SK-N-SH (cell line): ENCODE data around the gene GNG12. TPM values are rescaled to one million over a fixed set of nuclear protein-coding genes. Genes with fewer than 3 reads are reported as not detected.

Experiments used
- CTCF ChIA-PET: fragments of 300-600, 350-600 bp; formaldehyde crosslinking; extraction: SDS; loops from one replicate; lab custom pipeline; 2021; lab: Yijun Ruan, JAX
- POLR2A ChIA-PET: fragments of 350-600 bp; sonication (Branson Sonifier 250); formaldehyde crosslinking; extraction: SDS; loops from one replicate; lab custom pipeline; 2020; ENCODE audit warnings: antibody characterized with exemption, inconsistent platforms; lab: Yijun Ruan, JAX
- DNase-seq: peaks from one replicate; pipeline ENCODE4 v3.0.0; 2012
- H2AFZ ChIP-seq: fragments of 200-600 bp; sonication (generic); 2 replicates; pipeline ENCODE4 v1.8.1; 2016; ENCODE audit warnings: antibody characterized with exemption, mild to moderate bottlenecking, low read depth
- H3F3A ChIP-seq: fragments of 200-600 bp; sonication (generic); replicated peaks from 2 replicates; pipeline ENCODE3; 2016; ENCODE audit warnings: antibody characterized with exemption, mild to moderate bottlenecking; ENCODE audit not compliant: insufficient read depth
- H3K27ac ChIP-seq, 2 experiments: fragments of 200-500 bp in 1 of 2; fragments of 200-600 bp in 1 of 2; sonication (Bioruptor generic) in 1 of 2; sonication (generic), shearing (Covaris generic) in 1 of 2; 2 replicates each; pipeline versions ENCODE4 v1.5.1 to v1.6.1; 2014 to 2016; ENCODE audit warnings: low read depth in 2 of 2, inconsistent platforms in 1 of 2, low read length in 1 of 2, mild to moderate bottlenecking in 1 of 2, mixed read lengths in 1 of 2
- H3K27me3 ChIP-seq: fragments of 200-600 bp; sonication (generic), shearing (Covaris generic); 2 replicates; pipeline ENCODE4 v1.6.1; 2016; ENCODE audit warnings: mixed run types; ENCODE audit not compliant: insufficient read depth
- H3K36me3 ChIP-seq, 2 experiments: fragments of 200-500 bp in 1 of 2; fragments of 200-600 bp in 1 of 2; sonication (Bioruptor generic) in 1 of 2; sonication (generic) in 1 of 2; replicated peaks in 1 of 2; 2 replicates each; pipeline versions ENCODE3 to v1.5.1; 2014 to 2016; ENCODE audit warnings: low read length in 1 of 2, mild to moderate bottlenecking in 1 of 2; ENCODE audit not compliant: insufficient read depth in 2 of 2, control insufficient read depth in 1 of 2
- H3K4me1 ChIP-seq, 2 experiments: fragments of 200-500 bp in 1 of 2; fragments of 200-600 bp in 1 of 2; sonication (Bioruptor generic) in 1 of 2; sonication (generic), shearing (Covaris generic) in 1 of 2; 2 replicates each; pipeline versions ENCODE4 v1.5.1 to v1.6.1; 2014 to 2016; ENCODE audit warnings: low read depth in 1 of 2, low read length in 1 of 2, mixed run types in 1 of 2; ENCODE audit not compliant: insufficient read depth in 2 of 2, control insufficient read depth in 1 of 2
- H3K4me2 ChIP-seq: fragments of 200-600 bp; sonication (generic), shearing (Covaris generic); 2 replicates; pipeline ENCODE4 v1.6.1; 2017; ENCODE audit warnings: mixed run types
- H3K4me3 ChIP-seq, 2 experiments: fragments of 200-500 bp in 1 of 2; fragments of 200-600 bp in 1 of 2; sonication (Bioruptor generic) in 1 of 2; sonication (generic), shearing (Covaris generic) in 1 of 2; 2 replicates each; pipeline versions ENCODE4 v1.5.1 to v1.8.1; 2014 to 2016; ENCODE audit warnings: low read depth in 2 of 2, inconsistent platforms in 1 of 2, low read length in 1 of 2, mild to moderate bottlenecking in 1 of 2, mixed read lengths in 1 of 2, moderate library complexity in 1 of 2
- H3K79me2 ChIP-seq: fragments of 200-600 bp; sonication (generic); 2 replicates; pipeline ENCODE4 v1.8.1; 2017; ENCODE audit warnings: mild to moderate bottlenecking; ENCODE audit not compliant: insufficient read depth
- H3K9ac ChIP-seq: fragments of 200-600 bp; sonication (generic); 2 replicates; pipeline ENCODE4 v1.6.1; 2017; ENCODE audit warnings: mixed run types
- H3K9me2 ChIP-seq: fragments of 200-600 bp; sonication (generic); 2 replicates; pipeline ENCODE4 v1.6.1; 2017; ENCODE audit warnings: mixed run types
- H3K9me3 ChIP-seq: fragments of 200-600 bp; sonication (generic); 2 replicates; pipeline ENCODE4 v1.6.1; 2017; ENCODE audit warnings: mixed run types, mild to moderate bottlenecking, moderate library complexity
- H4K20me1 ChIP-seq: fragments of 200-600 bp; sonication (generic); 2 replicates; pipeline ENCODE4 v1.6.1; 2017; ENCODE audit warnings: mild to moderate bottlenecking, mixed run types; ENCODE audit not compliant: insufficient read depth
- CTCF ChIP-seq: fragments of 200-600 bp; sonication (generic); IDR thresholded peaks from 2 replicates; pipeline ENCODE4 v1.6.1; 2017; ENCODE audit warnings: antibody characterized with exemption, mild to moderate bottlenecking, moderate library complexity
- EP300 ChIP-seq, 2 experiments: IDR thresholded peaks; 2 replicates each; pipeline versions ENCODE4 v1.4.0 to v1.6.1; 2012; ENCODE audit warnings: borderline replicate concordance in 1 of 2, low read depth in 1 of 2, low read length in 1 of 2
- FOXJ3 ChIP-seq: sonication (generic); formaldehyde crosslinking; IDR thresholded peaks from 2 replicates; pipeline ENCODE4 v1.5.1; 2020; ENCODE audit warnings: mild to moderate bottlenecking, missing genetic modification reagents
- FOXM1 ChIP-seq: IDR thresholded peaks from 2 replicates; pipeline ENCODE4 v1.4.0; 2012; ENCODE audit warnings: low read depth, mild to moderate bottlenecking
- GABPA ChIP-seq: IDR thresholded peaks from 2 replicates; pipeline ENCODE4 v1.4.0; 2012; ENCODE audit warnings: low read depth, mild to moderate bottlenecking
- MXI1 ChIP-seq: IDR thresholded peaks from 2 replicates; pipeline ENCODE4 v1.6.1; 2012; ENCODE audit warnings: mild to moderate bottlenecking, low read depth, low read length, improper control_type of control experiment
- RCOR1 ChIP-seq: fragments of 150-350 bp; IDR thresholded peaks from 2 replicates; pipeline ENCODE4 v1.6.1; 2017; ENCODE audit warnings: antibody characterized with exemption, low read length
- REST ChIP-seq: IDR thresholded peaks from 2 replicates; pipeline ENCODE4 v1.6.1; 2012; ENCODE audit warnings: mild to moderate bottlenecking, low read depth, low read length, moderate library complexity
- TAF1 ChIP-seq: IDR thresholded peaks from 2 replicates; pipeline ENCODE4 v1.6.1; 2012; ENCODE audit warnings: low read depth, mild to moderate bottlenecking, low read length, moderate library complexity, borderline replicate concordance
- USF1 ChIP-seq: IDR thresholded peaks from 2 replicates; pipeline ENCODE4 v1.4.0; 2012; ENCODE audit warnings: low read depth, borderline replicate concordance
- YY1 ChIP-seq: IDR thresholded peaks from 2 replicates; pipeline ENCODE4 v1.4.0; 2012; ENCODE audit warnings: low read depth, mild to moderate bottlenecking
- WGBS: methylation state at CpG from one replicate; pipeline ENCODE4 v1.1.6; 2017; ENCODE audit warnings: low lambda C conversion rate; 5-methylcytosine and 5-hydroxymethylcytosine counted together
- polyA plus RNA-seq, 3 experiments: library from polyadenylated mRNA; depleted of rRNA; stranded (reverse); fragments of >200 nt; gene quantifications; 2 replicates each; pipeline ENCODE4 v1.2.3, GENCODE V29; 2012

Gene GNG12
- polyA plus RNA-seq, 1 of the 3 experiments (the other 2 are of a cell fraction) = 41.2 TPM

GRCh38 chr1:67761730-67762129, 71.5 kb downstream of the GNG12 start:
- Histone ChIP-seq H3K36me3 (peaks cover 0 to 12% of the 10 kb centered on the region in 2 experiments), H3K79me2 (peaks cover 63% of the 10 kb centered on the region), H3K4me1 (peaks cover 9 to 11% of the 10 kb centered on the region in 2 experiments; a peak in 3 of 4 replicates), H3K9ac (no peak overlapping the region), H2AFZ (no peak overlapping the region), H3K4me3 (no peak overlapping the region), H4K20me1 (no peaks in the 10 kb centered on the region), H3K9me2 (no peaks in the 10 kb centered on the region), H3K9me3 (no peaks in the 10 kb centered on the region), H3F3A (peaks cover 21% of the 10 kb centered on the region), H3K27me3 (no peaks in the 10 kb centered on the region), H3K27ac (no peak overlapping the region), H3K4me2 (no peak overlapping the region)
- CTCF ChIA-PET = interaction anchor here (1.6 to 13.2 kb wide), 7 partner anchors 74 to 235 kb away, joined by 4 to 284 read pairs (median 70); partner anchors contain the start of gene GADD45A
- POLR2A ChIA-PET = no interaction called here
- TF ChIP-seq TAF1 (no peak), GABPA (no peak), YY1 (no peak), RCOR1 (no peak), USF1 (no peak), EP300 (IDR thresholded peaks at IDR 0.05; ENCODE audit: borderline replicate concordance in 1 of 2, low read depth in 1 of 2, low read length in 1 of 2) (no peak), MXI1 (no peak), FOXJ3 (CRISPR knock-in tag) (no peak), CTCF (no peak)
- whole genome bisulfite sequencing = 100% methylated on average over 4 of the region's 4 CpGs
- DNase-seq = no peak

DNA sequence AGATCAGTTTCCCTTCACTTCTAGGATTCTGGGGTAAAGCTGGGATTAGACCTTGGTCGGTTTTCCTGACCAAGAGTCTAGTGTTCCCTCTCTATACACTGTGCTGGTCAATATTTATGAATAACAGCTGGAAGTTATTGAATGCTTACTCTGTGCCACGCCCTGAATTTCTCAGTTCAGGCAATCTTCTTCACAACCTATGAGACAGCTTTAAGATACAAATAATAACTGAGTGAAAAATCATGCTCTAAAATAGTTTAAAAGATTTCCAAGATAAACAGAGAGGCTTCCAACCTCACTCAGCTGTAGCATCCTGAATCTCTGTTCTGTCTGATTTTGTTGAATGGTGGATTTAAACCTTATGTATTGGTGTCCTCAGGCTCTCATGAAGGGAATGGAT, 72.2 kb downstream of the GNG12 start:
- POLR2A ChIA-PET = no interaction called here
- Histone ChIP-seq H3K9ac (no peak overlapping the region), H3K27ac (peak overlapping the region in 1 of 2 experiments; percentile 74; a peak in 1 of 4 replicates)

More for the DNA sequence above, 72.2 kb downstream of the GNG12 start:
- Histone ChIP-seq H3K9me2 (no peaks in the 10 kb centered on the region), H4K20me1 (no peaks in the 10 kb centered on the region), H2AFZ (no peak overlapping the region), H3K4me1 (peaks cover 5 to 6% of the 10 kb centered on the region in 2 experiments; a peak in 3 of 4 replicates), H3F3A (peaks cover 18% of the 10 kb centered on the region), H3K4me3 (no peak overlapping the region), H3K27me3 (no peaks in the 10 kb centered on the region), H3K9me3 (no peaks in the 10 kb centered on the region), H3K36me3 (peaks cover 0 to 12% of the 10 kb centered on the region in 2 experiments), H3K79me2 (peaks cover 69% of the 10 kb centered on the region), H3K4me2 (no peak overlapping the region)
- 69% methylated on average over 2 of the region's 2 CpGs for WGBS
- no peak for TF ChIP-seq FOXM1
- no peak for TF ChIP-seq EP300 (IDR thresholded peaks at IDR 0.05; ENCODE audit: borderline replicate concordance in 1 of 2, low read depth in 1 of 2, low read length in 1 of 2)
- TF ChIP-seq REST = no peak
- CTCF ChIA-PET = interaction anchor here (0.7 to 13.2 kb wide), 40 partner anchors 10 to 360 kb away, joined by 3 to 284 read pairs (median 10); partner anchors contain the start of gene GADD45A
- DNase-seq = no peak
